K562 (cell line): ENCODE measurements around the gene LHPP. TPM values are rescaled to one million over a fixed set of nuclear protein-coding genes. Genes with fewer than 3 reads are reported as not detected.

Experiments used
- ATAC-seq: fragments of 200-7000 bp; cut with Tn5 transposase; 3 replicates; pipeline ENCODE4 v1.9.1; 2020; ENCODE audit warnings: moderate library complexity
- BruUV-seq: library from RNA; stranded (reverse); fragments of 400-500 nt; replicated peaks from 2 replicates; lab custom pipeline; 2021; lab: Mats Ljungman, UMichigan
- CTCF ChIA-PET: fragments of 300-600 bp; formaldehyde crosslinking; extraction: SDS; loops from one replicate; lab custom pipeline; 2021; ENCODE audit warnings: low intra/inter-chr PET ratio; lab: Yijun Ruan, JAX
- POLR2A ChIA-PET: fragments of 300-600, 350-650 bp; sonication (Branson Sonifier 250); formaldehyde crosslinking; extraction: SDS; loops from one replicate; lab custom pipeline; 2021; ENCODE audit warnings: antibody characterized with exemption, inconsistent platforms; lab: Yijun Ruan, JAX
- DNase-seq, 4 experiments: peaks; one replicate each; pipeline versions ENCODE4 v3.0.0 to v3.0.0-alpha.2; 2011 to 2018; ENCODE audit warnings: low spot score in 3 of 4, mixed read lengths in 3 of 4; ENCODE audit errors: extremely low read depth in 1 of 4
- FAIRE-seq: peaks from 2 replicates; lab custom pipeline; 2011; peaks lifted over from hg19 to GRCh38; lab: Jason Lieb, UNC
- H2AFZ ChIP-seq: 2 replicates; pipeline ENCODE4 v1.6.0; 2011; ENCODE audit warnings: low read depth, low read length, control low read depth, inconsistent platforms
- H3K27ac ChIP-seq: fragments of 200-600 bp; 3 replicates; pipeline ENCODE4 v1.8.0; 2011; ENCODE audit warnings: low read depth, mild to moderate bottlenecking, control low read depth, inconsistent platforms, low read length, moderate library complexity, mixed read lengths; ENCODE audit errors: extremely low read depth
- H3K27me3 ChIP-seq, 2 experiments: fragments of 300-600 bp in 1 of 2; 2 replicates in 1 of 2; 3 replicates in 1 of 2; pipeline versions ENCODE4 v1.6.0 to v1.8.0; 2011; ENCODE audit warnings: inconsistent platforms in 2 of 2, low read length in 2 of 2, mild to moderate bottlenecking in 1 of 2, mixed read lengths in 1 of 2, moderate library complexity in 1 of 2; ENCODE audit not compliant: control insufficient read depth in 2 of 2, insufficient read depth in 2 of 2
- H3K36me3 ChIP-seq: fragments of 300-600 bp; 3 replicates; pipeline ENCODE4 v1.8.0; 2011; ENCODE audit warnings: mild to moderate bottlenecking, low read length, inconsistent platforms; ENCODE audit not compliant: control insufficient read depth, insufficient read depth
- H3K4me1 ChIP-seq, 2 experiments: fragments of 200-600 bp in 1 of 2; replicated peaks in 1 of 2; 2 replicates in 1 of 2; 3 replicates in 1 of 2; pipeline versions ENCODE4 v1.5.1 to v1.8.0; 2011; ENCODE audit warnings: inconsistent platforms in 2 of 2, low read length in 2 of 2, mild to moderate bottlenecking in 1 of 2, mixed read lengths in 1 of 2, moderate library complexity in 1 of 2; ENCODE audit not compliant: control insufficient read depth in 2 of 2, insufficient read depth in 2 of 2
- H3K4me2 ChIP-seq: 2 replicates; pipeline ENCODE4 v1.6.1; 2011; ENCODE audit warnings: low read length, control low read depth, inconsistent platforms, mixed read lengths; ENCODE audit not compliant: insufficient read depth
- H3K4me3 ChIP-seq: fragments of 200-600 bp; sonication (generic), shearing (Covaris generic); 2 replicates; pipeline ENCODE4 v1.5.1; 2016; ENCODE audit warnings: control low read depth, inconsistent platforms
- H3K79me2 ChIP-seq: fragments of 200-600 bp; 3 replicates; pipeline ENCODE4 v1.8.0; 2011; ENCODE audit warnings: low read length, inconsistent platforms; ENCODE audit not compliant: control insufficient read depth, insufficient read depth
- H3K9ac ChIP-seq, 2 experiments: 2 replicates each; pipeline versions ENCODE4 v1.6.0 to v1.6.1; 2011; ENCODE audit warnings: low read depth in 2 of 2, low read length in 2 of 2, control low read depth in 1 of 2, inconsistent platforms in 1 of 2, mild to moderate bottlenecking in 1 of 2, mixed read lengths in 1 of 2; ENCODE audit not compliant: insufficient read depth in 1 of 2
- H3K9me1 ChIP-seq: one replicate; pipeline ENCODE4 v1.6.0; 2011; ENCODE audit warnings: inconsistent platforms, mild to moderate bottlenecking, low read length, moderate library complexity; ENCODE audit not compliant: control insufficient read depth, insufficient read depth
- H3K9me3 ChIP-seq: replicated peaks from 2 replicates; pipeline ENCODE4 v1.5.1; 2011; ENCODE audit warnings: low read depth, low read length, inconsistent platforms; ENCODE audit not compliant: control insufficient read depth, insufficient read depth
- H4K20me1 ChIP-seq: replicated peaks from 2 replicates; pipeline ENCODE4 v1.6.1; 2011; ENCODE audit warnings: low read length, inconsistent platforms, mixed read lengths; ENCODE audit not compliant: control insufficient read depth, insufficient read depth
- FOS ChIP-seq: IDR thresholded peaks from 3 replicates; pipeline ENCODE4 v1.6.1; 2011; ENCODE audit not compliant: insufficient read length; ENCODE audit errors: extremely low read depth
- GABPA ChIP-seq: fragments of 200-800 bp; sonication (Bioruptor generic); conservative IDR thresholded peaks from 2 replicates; pipeline ENCODE4 v1.6.1; 2016; ENCODE audit warnings: low read depth, missing genetic modification characterization, missing compliant biosample characterization
- HDAC8 ChIP-seq: fragments of 450-650 bp; IDR thresholded peaks from 2 replicates; pipeline ENCODE4 v1.6.1; 2016; ENCODE audit warnings: mild to moderate bottlenecking, missing genetic modification characterization, moderate library complexity, missing compliant biosample characterization
- HMG20B ChIP-seq: fragments of 250-450 bp; sonication (Bioruptor Pico); IDR thresholded peaks from 2 replicates; pipeline ENCODE4 v1.5.0; 2021; ENCODE audit warnings: mild to moderate bottlenecking
- ID3 ChIP-seq, 2 experiments: fragments of 250-450 bp in 1 of 2; fragments of 450-650 bp in 1 of 2; sonication (Bioruptor Pico) in 1 of 2; IDR thresholded peaks; 2 replicates each; pipeline versions ENCODE4 v1.6.1 to v1.8.0; 2016 to 2021; ENCODE audit warnings: mild to moderate bottlenecking in 2 of 2, moderate library complexity in 2 of 2, missing compliant biosample characterization in 1 of 2, missing genetic modification characterization in 1 of 2
- KAT8 ChIP-seq: fragments of 450-650 bp; IDR thresholded peaks from 2 replicates; pipeline ENCODE4 v1.6.1; 2016; ENCODE audit warnings: low read depth, mild to moderate bottlenecking
- NONO ChIP-seq, 2 experiments: fragments of 200-400 bp in 1 of 2; fragments of 450-650 bp in 1 of 2; formaldehyde crosslinking in 1 of 2; IDR thresholded peaks; 2 replicates each; pipeline ENCODE4 v1.6.1; 2017; ENCODE audit warnings: low read depth in 2 of 2, mild to moderate bottlenecking in 2 of 2, moderate library complexity in 2 of 2, low read length in 1 of 2
- PCBP1 ChIP-seq: fragments of 200-400 bp; formaldehyde crosslinking; IDR thresholded peaks from 2 replicates; pipeline ENCODE4 v1.6.1; 2018; ENCODE audit warnings: mild to moderate bottlenecking, low read depth, low read length; ENCODE audit not compliant: poor library complexity, severe bottlenecking
- TCF7 ChIP-seq: sonication (generic); IDR thresholded peaks from 2 replicates; pipeline ENCODE4 v1.6.1; 2016; ENCODE audit warnings: antibody characterized with exemption, borderline replicate concordance
- ZNF121 ChIP-seq: sonication (generic); formaldehyde crosslinking; conservative IDR thresholded peaks from 2 replicates; pipeline ENCODE4 v1.8.0; 2022; ENCODE audit warnings: missing genetic modification reagents
- ZNF280B ChIP-seq: fragments of 250-450 bp; sonication (Bioruptor Pico); IDR thresholded peaks from 2 replicates; pipeline ENCODE4 v1.5.1; 2021; ENCODE audit warnings: mild to moderate bottlenecking
- ZNF561 ChIP-seq: fragments of 450-650 bp; formaldehyde crosslinking; conservative IDR thresholded peaks from 2 replicates; pipeline ENCODE4 v1.4.0; 2020; ENCODE audit warnings: mild to moderate bottlenecking, moderate library complexity
- WGBS: fragments of 100-300 bp; shearing (Covaris generic); methylation state at CpG from one replicate; pipeline ENCODE4 v1.1.6; 2016; ENCODE audit warnings: low coverage, mixed read lengths; ENCODE audit not compliant: insufficient coverage; ENCODE audit errors: missing lambda C conversion rate; 5-methylcytosine and 5-hydroxymethylcytosine counted together
- in situ Hi-C: fragments of 300-500 bp; cut with MboI; formaldehyde crosslinking; loops from 4 replicates; pipeline ENCODE4 v1.15.0; 2018; ENCODE audit warnings: inconsistent platforms, mixed read lengths
- intact Hi-C: fragments of 100-400 bp; cut with micrococcal nuclease; formaldehyde crosslinking; loops from 2 replicates; pipeline ENCODE4 v1.14.2; 2022
- polyA plus RNA-seq, 8 experiments: library from polyadenylated mRNA; depleted of rRNA in 4 of 8; stranded (reverse) in 5 of 8; unstranded in 3 of 8; fragments of >200 nt; fragmentation: Nextera tagmentation in 2 of 8; fragmentation: Illumina TruSeq in 1 of 8; extraction: Ambion mirVana in 2 of 8; extraction: Trizol in 1 of 8; gene quantifications; 2 replicates each; pipeline versions ENCODE4 v1.2.1 to v1.2.3, GENCODE V29; 2011 to 2014; ENCODE audit warnings: inconsistent platforms in 1 of 8, missing spikeins in 1 of 8
- total RNA-seq, 7 experiments: library from RNA; depleted of rRNA in 6 of 7; stranded (reverse); fragments of >200 nt in 6 of 7; fragmentation: Illumina TruSeq in 2 of 7; extraction: Trizol in 2 of 7; gene quantifications; 2 replicates each; pipeline versions ENCODE4 v1.2.1 to v1.2.3, GENCODE V29; 2011 to 2021; ENCODE audit warnings: low replicate concordance in 1 of 7

The LHPP gene
- total and polyA plus RNA-seq, 9 of the 15 experiments (the other 6 are each of a cell fraction or from before 2014, with no cell fraction given): 0.34 to 7.4 (median 3.0) TPM

GRCh38 chr10:124629842-124630241 lies 168.2 kb downstream of the LHPP start (continued):
- TF ChIP-seq TCF7 (no peak), KAT8 (no peak), HMG20B (CRISPR knock-in tag) (no peak), ID3 (CRISPR knock-in tag; IDR thresholded peaks at IDR 0.05) (no peak), ID3 (tag; IDR thresholded peaks at IDR 0.05) (no peak), ZNF561 (CRISPR knock-in tag) (no peak), PCBP1 (no peak), GABPA (tag) (no peak)
- TF ChIP-seq, all 486 proteins: peak for 0

- H3K4me1 ChIP-seq: peaks cover 13 to 54% of the 10 kb centered on the region in 2 experiments; a peak in 4 of 5 replicates
- in situ Hi-C loops: no loop called here
- POLR2A ChIA-PET: no interaction called here
- ATAC-seq: no peak
- peaks cover 4% of the 10 kb centered on the region for H3K9me1 ChIP-seq
- no peak overlapping the region for H2AFZ ChIP-seq
- H3K36me3 ChIP-seq: no peaks in the 10 kb centered on the region
- no peak for DNase-seq
- no peaks in the 10 kb centered on the region; the same call in 1 of the 2 replicates for H3K9me3 ChIP-seq
- no peaks in the 10 kb centered on the region for H3K27me3 ChIP-seq
- peaks cover 5% of the 10 kb centered on the region; the same call in 1 of the 2 replicates for H4K20me1 ChIP-seq
- H3K9ac ChIP-seq: no peak overlapping the region
- H3K4me2 ChIP-seq: no peak overlapping the region
- no TSS peak for BruUV-seq
- 0 out of 3 replicates have a peak, but pooled peaks cover 3% of the 10 kb centered on the region for H3K79me2 ChIP-seq
- TF ChIP-seq FOS: no peak
- no peak for TF ChIP-seq ZNF121 (CRISPR knock-in tag)
- no peak for TF ChIP-seq NONO (IDR thresholded peaks at IDR 0.05; ENCODE audit: low read depth in 2 of 2, low read length in 1 of 2)
- TF ChIP-seq ZNF280B (CRISPR knock-in tag): no peak
- no peak for TF ChIP-seq HDAC8
- TF ChIP-seq, all 486 proteins: peak for 0
- H3K27ac ChIP-seq: no peak overlapping the region
- 86% methylated on average over 2 of the region's 5 CpGs for WGBS
- H3K4me3 ChIP-seq: no peak overlapping the region
- CTCF ChIA-PET: no interaction called here
- FAIRE-seq: no peak
- intact Hi-C loops: no loop called here
These were observed 168.9 kb downstream of the LHPP start for GRCh38 chr10:124630551-124630950.
